GM21423 (cell line): ENCODE measurements around the gene RCBTB1.
A peak's percentile ranks its signal among the peaks of the same experiment; 100 is the strongest.

Experiments
- ATAC-seq: cut with Tn5 transposase; IDR thresholded peaks from one replicate; pipeline ENCODE4 v1.9.1; 2021; ENCODE audit warnings: mild to moderate bottlenecking, moderate library complexity; ENCODE audit not compliant: unreplicated experiment

RCBTB1 gene

GRCh38 chr13:49561062-49561410 lies 24.3 kb downstream of the RCBTB1 start:
- ATAC-seq = no peak

GRCh38 chr13:49560270-49561061 lies 24.9 kb downstream of the RCBTB1 start:
- peak; percentile 87 for ATAC-seq

GRCh38 chr13:49559006-49559405 lies 26.4 kb downstream of the RCBTB1 start:
- ATAC-seq = no peak

- no peak for ATAC-seq
Measured at GRCh38 chr13:49554387-49554786, 31.0 kb downstream of the RCBTB1 start.

- ATAC-seq = no peak
Measured at GRCh38 chr13:49553888-49554287, 31.5 kb downstream of the RCBTB1 start.

- ATAC-seq = no peak
Measured at GRCh38 chr13:49550942-49551644, 34.3 kb downstream of the RCBTB1 start.

- ATAC-seq = no peak
Measured at GRCh38 chr13:49549289-49549688, 36.1 kb downstream of the RCBTB1 start.

GRCh38 chr13:49546561-49546960 lies 38.8 kb downstream of the RCBTB1 start:
- no peak for ATAC-seq

GRCh38 chr13:49545661-49546060 lies 39.7 kb downstream of the RCBTB1 start:
- ATAC-seq = no peak

- no peak for ATAC-seq
Measured at GRCh38 chr13:49543656-49544055, 41.7 kb downstream of the RCBTB1 start.

- no peak for ATAC-seq
Measured at GRCh38 chr13:49540552-49540951, 44.8 kb downstream of the RCBTB1 start.

GRCh38 chr13:49539746-49540145 lies 45.6 kb downstream of the RCBTB1 start:
- no peak for ATAC-seq

GRCh38 chr13:49539313-49539712 lies 46.0 kb downstream of the RCBTB1 start:
- no peak for ATAC-seq

GRCh38 chr13:49538404-49538803 lies 47.0 kb downstream of the RCBTB1 start:
- no peak for ATAC-seq

- peak; percentile 67 for ATAC-seq
Measured at GRCh38 chr13:49536144-49536873, 49.0 kb downstream of the RCBTB1 start.

GRCh38 chr13:49533591-49534269 lies 51.6 kb downstream of the RCBTB1 start:
- ATAC-seq = no peak

GRCh38 chr13:49533011-49533410 lies 52.3 kb downstream of the RCBTB1 start:
- ATAC-seq = no peak

- ATAC-seq = no peak
Measured at GRCh38 chr13:49532593-49532992, 52.8 kb downstream of the RCBTB1 start.

GRCh38 chr13:49530457-49530856 lies 54.9 kb downstream of the RCBTB1 start:
- peak; percentile 55 for ATAC-seq

- ATAC-seq = no peak
Measured at GRCh38 chr13:49528161-49528560, 57.2 kb downstream of the RCBTB1 start.

- no peak for ATAC-seq
Measured at GRCh38 chr13:49527123-49527522, 58.2 kb downstream of the RCBTB1 start.
